Stimulated activated CD4-positive, alpha-beta T cell treated with anti-CD3 and anti-CD28 coated beads, Interleukin-1b, Interleukin-23, amount 100 ng/mL, for 4 hours (primary cell): ENCODE data around the gene PTGDS.

Experiments used
- DNase-seq, 2 donors: peaks; one replicate each; pipeline ENCODE4 v3.0.0-alpha.2; 2020; ENCODE audit warnings: low read depth in 2 of 2

Gene PTGDS

GRCh38 chr9:136973618-136974617, 3.4 kb upstream of the PTGDS start:
- no peak for DNase-seq

DNA sequence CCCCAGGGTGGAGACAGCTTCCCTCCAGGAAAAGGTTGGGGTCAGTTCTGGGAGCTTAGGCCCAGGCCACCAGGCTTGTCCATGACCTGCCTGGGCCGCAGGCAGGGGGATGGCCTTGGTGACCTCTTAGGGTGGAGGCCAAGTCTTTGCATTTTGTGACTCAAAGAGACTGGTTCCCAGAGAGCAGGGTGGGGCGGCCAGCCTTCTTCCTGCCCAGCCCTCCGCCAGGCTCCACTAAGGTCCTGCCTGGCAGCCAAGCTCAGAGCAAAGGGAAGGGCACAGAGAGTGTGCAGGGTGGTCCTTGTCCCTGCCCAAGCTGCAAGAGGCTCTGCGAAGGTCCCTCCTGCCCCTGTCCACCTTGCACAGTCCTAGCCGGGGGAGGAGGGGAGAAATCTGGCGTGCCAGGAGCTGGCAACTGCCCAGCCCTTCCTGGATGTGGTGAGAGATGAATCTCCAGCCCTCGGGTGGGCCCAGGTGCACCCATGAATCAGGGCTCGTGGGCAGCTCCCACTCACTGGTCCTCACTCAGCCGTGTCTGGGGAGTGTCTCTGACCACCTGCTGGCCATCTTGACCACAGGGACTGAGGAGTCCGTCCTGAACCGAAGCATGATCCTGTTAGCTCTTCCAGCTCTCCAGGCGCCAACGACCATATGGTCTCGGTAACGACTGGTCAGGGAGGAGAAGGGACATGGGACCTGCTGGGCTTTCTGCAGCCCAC, 2.3 kb upstream of the PTGDS start:
- no peak for DNase-seq

DNA sequence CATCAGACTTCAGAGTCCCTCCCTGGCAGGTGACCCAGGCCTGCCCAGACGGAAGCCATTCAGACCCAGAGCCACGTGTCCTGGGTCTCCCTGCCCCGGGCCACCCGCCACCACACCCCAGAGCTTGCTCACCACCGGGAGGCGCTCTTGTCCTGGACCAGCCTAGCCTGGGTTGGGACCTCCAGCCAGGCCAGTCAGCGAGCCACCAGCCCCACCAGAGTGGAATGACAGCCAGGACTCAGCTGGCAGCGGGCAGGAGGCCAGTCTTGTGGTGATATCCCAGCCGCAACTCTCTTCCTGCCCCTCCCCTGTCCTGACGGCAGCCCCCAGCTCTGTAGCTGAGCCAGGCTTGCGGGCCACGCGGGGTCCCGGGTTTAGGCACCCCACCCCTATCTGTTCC, 1.7 kb upstream of the PTGDS start:
- DNase-seq = no peak

DNA sequence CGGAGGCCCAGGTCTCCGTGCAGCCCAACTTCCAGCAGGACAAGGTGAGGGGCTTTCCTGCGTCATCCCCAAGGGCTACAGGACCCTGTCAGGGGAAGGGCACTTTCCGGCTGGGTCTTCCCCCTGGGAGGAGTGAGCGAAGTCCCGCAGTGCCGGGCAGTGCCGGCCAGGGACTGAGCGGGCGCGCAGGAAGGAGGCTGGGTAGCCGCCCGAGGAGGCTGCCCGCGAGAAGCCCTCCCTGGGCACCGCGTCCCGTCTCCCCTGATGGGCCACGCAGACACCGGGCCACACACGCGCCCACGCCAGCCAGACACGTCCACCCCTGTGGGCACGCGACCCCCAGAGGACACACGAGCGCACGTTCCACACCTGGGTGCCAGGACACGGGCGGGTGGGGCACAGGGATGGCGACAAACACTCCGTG, 357 bp downstream of the PTGDS start:
- DNase-seq = no peak

DNA sequence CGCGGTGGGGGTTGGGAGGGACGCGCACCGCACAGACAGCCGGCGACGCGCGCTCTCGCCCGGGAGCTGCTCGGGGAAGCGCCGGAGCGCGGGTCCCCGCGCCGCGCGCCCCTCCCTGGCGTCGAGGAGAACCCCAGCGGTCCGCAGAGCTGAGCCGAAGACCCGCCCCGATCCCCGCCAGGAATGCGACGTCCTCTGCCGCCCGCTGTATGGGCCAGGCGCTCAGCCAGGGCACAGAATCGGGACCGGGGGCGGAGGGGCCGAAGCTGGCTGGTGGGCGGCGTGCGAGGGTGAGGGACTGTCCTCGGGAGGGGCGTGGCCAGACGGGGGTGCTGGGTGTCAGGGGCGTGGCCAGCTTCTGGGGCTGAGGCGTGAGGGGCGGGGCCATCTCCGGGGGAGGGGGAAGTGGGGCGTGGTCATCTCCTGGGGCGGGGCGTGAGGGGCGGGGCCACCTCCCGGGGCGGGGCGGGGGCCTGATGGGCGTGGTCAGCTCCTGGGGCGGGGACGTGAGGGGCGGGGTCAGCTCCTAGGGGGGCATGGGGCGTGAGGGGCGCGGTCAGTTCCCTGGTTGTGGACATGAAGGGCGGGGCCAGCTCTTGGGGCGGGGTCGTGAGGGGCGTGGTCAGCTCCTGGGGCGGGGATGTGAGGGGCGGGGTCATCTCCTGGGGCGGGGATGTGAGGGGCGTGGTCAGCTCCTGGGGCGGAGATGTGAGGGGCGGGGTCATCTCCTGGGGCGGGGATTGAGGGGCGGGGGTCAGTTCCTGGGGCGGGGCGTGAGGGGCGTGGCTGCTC, 965 bp downstream of the PTGDS start:
- DNase-seq = peak; percentile 43 to 54

GRCh38 chr9:136978865-136979544, 1.7 kb downstream of the PTGDS start:
- no peak for DNase-seq

GRCh38 chr9:136979769-136980587, 2.7 kb downstream of the PTGDS start:
- no peak for DNase-seq

- no peak for DNase-seq
These were observed 3.6 kb downstream of the PTGDS start for GRCh38 chr9:136980669-136981478.

- no peak for DNase-seq
These were observed 4.4 kb downstream of the PTGDS start for GRCh38 chr9:136981588-136982231.

- DNase-seq = no peak
These were observed 5.1 kb downstream of the PTGDS start, which contains the start of gene LCNL1 for GRCh38 chr9:136982232-136983051. LCNL1 (plus strand) TSS chr9:136982993; CDS start chr9:136983587, 594 bp downstream.

DNA sequence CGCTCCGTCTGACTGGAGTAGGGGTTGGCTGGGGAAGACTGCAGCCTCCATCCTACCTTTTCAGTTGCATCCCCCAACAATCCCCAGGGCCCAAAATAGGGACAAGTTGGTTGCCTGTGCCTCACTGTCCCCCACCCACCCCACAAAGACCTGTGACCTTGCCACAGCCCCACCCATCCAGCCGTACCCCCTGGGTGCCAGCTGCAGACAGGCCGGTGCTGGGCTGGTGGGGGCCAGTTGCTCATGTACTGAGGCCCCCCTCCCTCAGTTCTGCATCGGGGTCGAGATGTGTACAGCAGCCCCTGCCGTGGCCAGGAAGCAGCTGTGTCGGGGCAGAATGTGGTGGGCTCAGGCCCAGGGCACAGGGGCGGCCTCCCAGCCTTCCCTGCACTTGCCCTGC, 5.9 kb downstream of the PTGDS start:
- no peak for DNase-seq

DNA sequence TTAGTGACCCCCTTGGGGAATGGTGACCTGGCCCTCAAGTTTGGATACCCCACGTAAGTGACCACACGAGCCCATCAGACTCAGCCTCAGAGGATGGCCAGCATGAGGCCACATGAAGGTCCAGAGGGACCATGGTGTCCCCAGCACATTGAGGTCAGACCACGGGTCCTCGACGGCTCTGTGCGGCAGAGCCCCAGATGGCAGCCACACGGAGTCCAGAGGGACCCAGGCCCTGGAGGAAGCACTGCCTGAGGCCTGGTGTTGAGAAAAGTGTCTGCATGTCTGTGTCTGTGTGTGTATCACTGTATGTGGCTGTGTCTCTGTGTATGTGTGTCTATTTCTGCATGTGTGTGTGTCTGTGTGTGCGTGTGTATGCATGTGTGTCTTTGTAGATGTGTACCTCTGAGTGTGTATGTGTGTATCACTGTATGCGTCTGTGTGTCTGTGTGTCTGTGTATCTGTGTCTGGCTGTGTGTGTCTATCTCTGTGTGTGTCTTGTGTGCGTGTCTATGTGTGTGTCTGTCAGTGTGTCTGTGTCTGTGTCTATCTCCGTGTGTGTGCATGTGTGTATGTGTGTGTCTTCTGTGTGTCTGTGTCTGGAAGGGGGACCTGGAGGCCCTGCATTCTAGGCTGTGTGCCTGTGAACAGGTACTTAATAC, 6.5 kb downstream of the PTGDS start:
- DNase-seq = no peak

- no peak for DNase-seq
These were observed 7.2 kb downstream of the PTGDS start for GRCh38 chr9:136984464-136985026.

- DNase-seq = no peak
These were observed 7.8 kb downstream of the PTGDS start for GRCh38 chr9:136985027-136985602.

GRCh38 chr9:136985853-136986252, 8.5 kb downstream of the PTGDS start:
- DNase-seq = no peak

- no peak for DNase-seq
These were observed 11.6 kb downstream of the PTGDS start for GRCh38 chr9:136988872-136989271.
